NCI-H2196 treated with DMSO at 0.1 percent for 48 hours (cell line): ENCODE results near the gene SELENOO.

Experiments used
- DNase-seq: peaks from one replicate; lab custom pipeline; 2025; ENCODE audit not compliant: unreplicated experiment; lab: John Stamatoyannopoulos, UW

SELENOO gene

GRCh38 chr22:50171965-50172421, 28.8 kb upstream of the SELENOO start:
- DNase-seq = no peak

- no peak for DNase-seq
Measured at GRCh38 chr22:50173311-50173982, 27.4 kb upstream of the SELENOO start.

GRCh38 chr22:50173983-50174355, 26.8 kb upstream of the SELENOO start:
- DNase-seq = no peak

GRCh38 chr22:50174382-50175190, 26.2 kb upstream of the SELENOO start:
- no peak for DNase-seq

GRCh38 chr22:50175191-50175461, 25.7 kb upstream of the SELENOO start:
- DNase-seq = no peak

- no peak for DNase-seq
Measured at GRCh38 chr22:50175921-50176849, 24.6 kb upstream of the SELENOO start.

GRCh38 chr22:50176850-50177536, 23.8 kb upstream of the SELENOO start:
- DNase-seq = no peak

GRCh38 chr22:50177537-50178470, 23.0 kb upstream of the SELENOO start:
- no peak for DNase-seq

- DNase-seq = no peak
Measured at GRCh38 chr22:50178471-50178864, 22.3 kb upstream of the SELENOO start.

GRCh38 chr22:50178871-50179869, 21.6 kb upstream of the SELENOO start:
- DNase-seq = no peak

- DNase-seq = no peak
Measured at GRCh38 chr22:50179937-50180726, 20.7 kb upstream of the SELENOO start.

- no peak for DNase-seq
Measured at GRCh38 chr22:50180727-50181521, 19.9 kb upstream of the SELENOO start.

GRCh38 chr22:50182176-50183081, 18.4 kb upstream of the SELENOO start:
- DNase-seq = peak; percentile 9

- DNase-seq = no peak
Measured at GRCh38 chr22:50183141-50183971, 17.5 kb upstream of the SELENOO start.
